Measurements from ENCODE around the gene THAP11. TPM values are rescaled to one million over a fixed set of nuclear protein-coding genes. Genes with fewer than 3 reads are reported as not detected.
A peak's percentile ranks its signal among the peaks of the same experiment; 100 is the strongest.

Gene THAP11
- total RNA-seq, 4 donors from 2014 or later = 24.7 to 44.1 (median 32.7) TPM

DNA sequence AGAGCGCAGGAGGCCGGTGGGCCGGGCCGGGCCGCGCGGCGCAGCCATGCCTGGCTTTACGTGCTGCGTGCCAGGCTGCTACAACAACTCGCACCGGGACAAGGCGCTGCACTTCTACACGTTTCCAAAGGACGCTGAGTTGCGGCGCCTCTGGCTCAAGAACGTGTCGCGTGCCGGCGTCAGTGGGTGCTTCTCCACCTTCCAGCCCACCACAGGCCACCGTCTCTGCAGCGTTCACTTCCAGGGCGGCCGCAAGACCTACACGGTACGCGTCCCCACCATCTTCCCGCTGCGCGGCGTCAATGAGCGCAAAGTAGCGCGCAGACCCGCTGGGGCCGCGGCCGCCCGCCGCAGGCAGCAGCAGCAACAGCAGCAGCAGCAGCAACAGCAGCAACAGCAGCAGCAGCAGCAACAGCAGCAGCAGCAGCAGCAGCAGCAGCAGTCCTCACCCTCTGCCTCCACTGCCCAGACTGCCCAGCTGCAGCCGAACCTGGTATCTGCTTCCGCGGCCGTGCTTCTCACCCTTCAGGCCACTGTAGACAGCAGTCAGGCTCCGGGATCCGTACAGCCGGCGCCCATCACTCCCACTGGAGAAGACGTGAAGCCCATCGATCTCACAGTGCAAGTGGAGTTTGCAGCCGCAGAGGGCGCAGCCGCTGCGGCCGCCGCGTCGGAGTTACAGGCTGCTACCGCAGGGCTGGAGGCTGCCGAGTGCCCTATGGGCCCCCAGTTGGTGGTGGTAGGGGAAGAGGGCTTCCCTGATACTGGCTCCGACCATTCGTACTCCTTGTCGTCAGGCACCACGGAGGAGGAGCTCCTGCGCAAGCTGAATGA is 606 bp downstream of the THAP11 start:
- Histone ChIP-seq H3K9me3 (no peaks in the 10 kb centered on the region), H3K27me3 (no peaks in the 10 kb centered on the region), H3K4me3 (peak overlapping the region; percentile 51 to 84 (median 82)), H3K36me3 (no peaks in the 10 kb centered on the region), H3K27ac (peak overlapping the region; percentile 95 to 98 (median 97)), H3K4me1 (peaks cover 34 to 45% (median 40%) of the 10 kb centered on the region in 4 donors)
- intact Hi-C loops (cut with DNase I; ENCODE audit: low total_unique reads) = no loop called here
- peak; percentile 60 for DNase-seq
- no peak for TF ChIP-seq EP300 (IDR thresholded peaks at IDR 0.05; ENCODE audit: low read depth)
- TF ChIP-seq, protein P1, sequence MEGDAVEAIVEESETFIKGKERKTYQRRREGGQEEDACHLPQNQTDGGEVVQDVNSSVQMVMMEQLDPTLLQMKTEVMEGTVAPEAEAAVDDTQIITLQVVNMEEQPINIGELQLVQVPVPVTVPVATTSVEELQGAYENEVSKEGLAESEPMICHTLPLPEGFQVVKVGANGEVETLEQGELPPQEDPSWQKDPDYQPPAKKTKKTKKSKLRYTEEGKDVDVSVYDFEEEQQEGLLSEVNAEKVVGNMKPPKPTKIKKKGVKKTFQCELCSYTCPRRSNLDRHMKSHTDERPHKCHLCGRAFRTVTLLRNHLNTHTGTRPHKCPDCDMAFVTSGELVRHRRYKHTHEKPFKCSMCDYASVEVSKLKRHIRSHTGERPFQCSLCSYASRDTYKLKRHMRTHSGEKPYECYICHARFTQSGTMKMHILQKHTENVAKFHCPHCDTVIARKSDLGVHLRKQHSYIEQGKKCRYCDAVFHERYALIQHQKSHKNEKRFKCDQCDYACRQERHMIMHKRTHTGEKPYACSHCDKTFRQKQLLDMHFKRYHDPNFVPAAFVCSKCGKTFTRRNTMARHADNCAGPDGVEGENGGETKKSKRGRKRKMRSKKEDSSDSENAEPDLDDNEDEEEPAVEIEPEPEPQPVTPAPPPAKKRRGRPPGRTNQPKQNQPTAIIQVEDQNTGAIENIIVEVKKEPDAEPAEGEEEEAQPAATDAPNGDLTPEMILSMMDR (IDR thresholded peaks at IDR 0.05) = peak in 1 of 5 experiments; percentile 22
- TF ChIP-seq POLR2A (IDR thresholded peaks at IDR 0.05) = no peak
- peak in 1 of 3 donors; percentile 8 for TF ChIP-seq POLR2AphosphoS5 (IDR thresholded peaks at IDR 0.05)
- 1% methylated on average over 64 of the region's 67 CpGs; no CpG with 5 or more reads in 1 of the 2 donors for WGBS, 2 donors (ENCODE audit: low coverage in 1 of 2)
- in situ Hi-C loops (cut with MboI; ENCODE audit: low pct_ligation_motif_present in 1 of 4, low pct_unique_long_range_greater_than_20kb in 1 of 4, low sequenced_read_pairs in 3 of 4) = no loop called here

DNA sequence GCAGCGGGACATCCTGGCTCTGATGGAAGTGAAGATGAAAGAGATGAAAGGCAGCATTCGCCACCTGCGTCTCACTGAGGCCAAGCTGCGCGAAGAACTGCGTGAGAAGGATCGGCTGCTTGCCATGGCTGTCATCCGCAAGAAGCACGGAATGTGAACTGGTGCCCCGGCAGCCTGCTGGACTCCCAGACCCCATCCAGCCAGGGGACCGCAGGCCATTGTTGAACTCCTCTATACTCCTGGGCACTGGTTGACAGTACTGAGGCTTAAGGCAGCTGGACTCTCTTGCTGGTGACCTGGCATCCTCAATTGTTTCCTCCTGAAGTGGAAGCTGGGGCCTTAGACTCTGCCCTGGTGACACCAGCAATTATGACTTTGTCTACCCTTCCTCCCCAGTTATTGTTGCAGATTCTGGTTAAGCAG is 1.2 kb downstream of the THAP11 start:
- no peaks in the 10 kb centered on the region for H3K36me3 ChIP-seq
- intact Hi-C loops (cut with DNase I; ENCODE audit: low total_unique reads) (no loop called here), in situ Hi-C loops (cut with MboI; ENCODE audit: low pct_ligation_motif_present in 1 of 4, low pct_unique_long_range_greater_than_20kb in 1 of 4, low sequenced_read_pairs in 3 of 4) (no loop called here)
- H3K4me1 ChIP-seq = peaks cover 40 to 51% (median 46%) of the 10 kb centered on the region in 4 donors
- peak overlapping the region; percentile 51 to 84 (median 82) for H3K4me3 ChIP-seq
- no peaks in the 10 kb centered on the region for H3K27me3 ChIP-seq
- TF ChIP-seq, protein P1 (IDR thresholded peaks at IDR 0.05) = no peak
- no peak for TF ChIP-seq POLR2A (IDR thresholded peaks at IDR 0.05)
- TF ChIP-seq POLR2AphosphoS5 (IDR thresholded peaks at IDR 0.05) = no peak
- no peak for TF ChIP-seq EP300 (IDR thresholded peaks at IDR 0.05; ENCODE audit: low read depth)
- WGBS, 2 donors (ENCODE audit: low coverage in 1 of 2) = 5% methylated on average over 11 of the region's 11 CpGs; no CpG with 5 or more reads in 1 of the 2 donors
- no peaks in the 10 kb centered on the region for H3K9me3 ChIP-seq
- peak overlapping the region; percentile 95 to 98 (median 97) for H3K27ac ChIP-seq
- no peak for DNase-seq

DNA sequence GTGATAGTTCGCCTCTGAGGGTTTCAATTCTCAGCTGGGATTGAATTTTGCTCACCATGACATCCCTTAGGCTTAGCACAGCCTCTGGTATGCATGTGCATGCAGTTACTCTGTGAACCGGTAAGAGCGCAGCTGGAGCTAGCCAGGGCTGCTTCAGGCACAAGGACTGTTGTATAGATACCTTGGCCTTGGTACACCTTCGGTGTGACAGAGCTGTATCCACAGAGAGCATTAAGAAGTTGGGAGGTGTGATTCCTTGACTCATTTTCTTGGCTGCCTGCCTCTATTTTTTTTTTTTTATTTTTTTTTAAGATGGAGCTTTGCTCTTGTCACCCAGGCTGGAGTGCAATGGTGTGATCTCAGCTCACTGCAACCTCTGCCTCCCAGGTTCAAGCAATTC is 2.4 kb downstream of the THAP11 start:
- H3K27ac ChIP-seq = peak overlapping the region; percentile 95 to 98 (median 97)
- in situ Hi-C loops (cut with MboI; ENCODE audit: low pct_ligation_motif_present in 1 of 4, low pct_unique_long_range_greater_than_20kb in 1 of 4, low sequenced_read_pairs in 3 of 4) (no loop called here), intact Hi-C loops (cut with DNase I; ENCODE audit: low total_unique reads) (no loop called here)
- 70 to 86% methylated on average over 2 to 4 of the region's 4 CpGs for WGBS, 2 donors (ENCODE audit: low coverage in 1 of 2)
- TF ChIP-seq POLR2A (IDR thresholded peaks at IDR 0.05) (no peak), EP300 (IDR thresholded peaks at IDR 0.05; ENCODE audit: low read depth) (no peak), POLR2AphosphoS5 (IDR thresholded peaks at IDR 0.05) (no peak)
- TF ChIP-seq, protein P1 (IDR thresholded peaks at IDR 0.05) = no peak
- H3K9me3 ChIP-seq = no peaks in the 10 kb centered on the region
- no peaks in the 10 kb centered on the region for H3K36me3 ChIP-seq
- H3K4me3 ChIP-seq = no peak overlapping the region
- no peaks in the 10 kb centered on the region for H3K27me3 ChIP-seq
- H3K4me1 ChIP-seq = peaks cover 43 to 57% (median 52%) of the 10 kb centered on the region in 4 donors
- no peak for DNase-seq

DNA sequence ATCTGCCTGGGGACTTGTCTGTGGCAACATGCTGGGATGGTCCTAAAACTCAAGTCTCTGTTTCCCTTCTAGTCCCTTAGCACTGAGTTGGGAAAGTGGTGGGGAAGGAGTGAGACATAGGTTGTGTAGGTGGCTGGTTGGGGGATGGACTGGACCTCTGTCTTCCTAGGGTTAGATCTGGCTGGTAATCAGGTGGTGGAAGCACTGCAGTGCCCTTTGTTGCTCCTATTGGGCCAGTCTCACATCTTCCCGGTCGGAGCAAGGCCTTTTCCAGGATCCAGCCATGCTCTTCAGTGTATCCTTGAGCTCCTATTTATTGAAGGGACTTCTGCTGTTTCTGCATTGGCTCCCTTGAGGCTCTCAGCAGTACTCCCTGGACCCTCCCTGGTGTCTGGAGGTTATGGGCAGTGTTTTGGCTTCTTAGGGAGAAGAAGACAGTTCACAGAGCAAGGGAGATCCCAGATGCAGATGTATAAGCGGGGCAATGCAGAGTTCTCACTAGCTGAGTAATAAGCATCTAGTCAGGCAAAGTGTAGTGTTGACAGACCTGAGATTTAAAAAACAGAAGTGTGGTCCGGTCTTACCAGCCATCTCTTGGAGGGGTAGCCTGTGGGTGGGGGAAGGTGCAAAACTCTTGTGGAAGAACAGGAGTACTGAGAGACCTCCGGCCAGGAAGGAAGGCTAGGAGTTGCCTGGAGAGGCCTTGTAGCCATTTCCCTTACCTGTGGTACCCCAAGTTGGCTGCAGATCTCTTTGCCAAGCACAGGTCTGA is 3.4 kb downstream of the THAP11 start:
- TF ChIP-seq, protein P1 (IDR thresholded peaks at IDR 0.05) = no peak
- no peak for TF ChIP-seq EP300 (IDR thresholded peaks at IDR 0.05; ENCODE audit: low read depth)
- no peak for TF ChIP-seq POLR2AphosphoS5 (IDR thresholded peaks at IDR 0.05)
- no peak for TF ChIP-seq POLR2A (IDR thresholded peaks at IDR 0.05)
- intact Hi-C loops (cut with DNase I; ENCODE audit: low total_unique reads) (no loop called here), in situ Hi-C loops (cut with MboI; ENCODE audit: low pct_ligation_motif_present in 1 of 4, low pct_unique_long_range_greater_than_20kb in 1 of 4, low sequenced_read_pairs in 3 of 4) (no loop called here)
- Histone ChIP-seq H3K9me3 (no peaks in the 10 kb centered on the region), H3K4me1 (peaks cover 43 to 57% (median 52%) of the 10 kb centered on the region in 4 donors), H3K4me3 (peak overlapping the region in 2 of 4 donors; percentile 90 to 98), H3K27ac (peak overlapping the region; percentile 94 to 98 (median 96)), H3K27me3 (no peaks in the 10 kb centered on the region), H3K36me3 (no peaks in the 10 kb centered on the region)
- no peak for DNase-seq
- WGBS, 2 donors (ENCODE audit: low coverage in 1 of 2) = 41 to 70% methylated on average over 2 to 5 of the region's 5 CpGs

Measured in transverse colon (tissue), 4 donors.